Naive B cell (primary cell): ENCODE measurements around the gene ZNF554. TPM values are rescaled to one million over a fixed set of nuclear protein-coding genes. Genes with fewer than 3 reads are reported as not detected.

Experiments
- ATAC-seq, 2 donors: fragments of 150-1000 bp; cut with Tn5 transposase; 2 replicates each; pipeline ENCODE4 v1.10.0; 2021; ENCODE audit warnings: low read depth in 2 of 2, mild to moderate bottlenecking in 2 of 2, moderate library complexity in 2 of 2
- DNase-seq: peaks from one replicate; pipeline ENCODE4 v3.0.0; 2022
- H3K27ac Mint-ChIP-seq, 6 donors: one replicate each; pipeline ENCODE4 v1.8.0; 2020 to 2022; ENCODE audit warnings: mild to moderate bottlenecking in 6 of 6, mixed read lengths in 6 of 6, moderate library complexity in 5 of 6, inconsistent platforms in 2 of 6
- H3K27me3 Mint-ChIP-seq, 3 donors: one replicate each; pipeline ENCODE4 v1.8.0; 2021 to 2022; ENCODE audit warnings: mixed read lengths in 3 of 3, mild to moderate bottlenecking in 1 of 3
- H3K36me3 Mint-ChIP-seq, 2 donors: one replicate each; pipeline ENCODE4 v1.8.0; 2020 to 2022; ENCODE audit warnings: mixed read lengths in 2 of 2, inconsistent platforms in 1 of 2, mild to moderate bottlenecking in 1 of 2
- H3K4me1 Mint-ChIP-seq, 3 donors: one replicate each; pipeline ENCODE4 v1.8.0; 2020 to 2022; ENCODE audit warnings: mixed read lengths in 3 of 3, inconsistent platforms in 1 of 3, mild to moderate bottlenecking in 1 of 3, moderate library complexity in 1 of 3
- H3K4me3 Mint-ChIP-seq, 8 donors: one replicate each; pipeline ENCODE4 v1.8.0; 2020 to 2022; ENCODE audit warnings: mild to moderate bottlenecking in 8 of 8, mixed read lengths in 8 of 8, moderate library complexity in 8 of 8, inconsistent platforms in 2 of 8
- H3K9me3 Mint-ChIP-seq, 7 donors: one replicate each; pipeline ENCODE4 v1.8.0; 2020 to 2022; ENCODE audit warnings: mixed read lengths in 7 of 7, mild to moderate bottlenecking in 5 of 7, inconsistent platforms in 2 of 7, moderate library complexity in 1 of 7
- polyA plus RNA-seq, 6 donors: library from polyadenylated mRNA; unstranded; fragments of 300-500 nt; fragmentation: Illumina TruSeq; gene quantifications; one replicate each; pipeline ENCODE4 v1.2.3, GENCODE V29; 2021; ENCODE audit warnings: low read depth in 6 of 6

ZNF554 gene
- 1 to 10 TPM in 5 of 6 donors, under 1 TPM in 1; 0.70 to 6.3 (median 3.0) TPM for polyA plus RNA-seq

- H3K9me3 Mint-ChIP-seq, result peaks cover 0 to 2% (median 0%) of the 10 kb centered on the region in 7 donors
- peaks cover 0 to 3% of the 10 kb centered on the region in 2 donors for H3K36me3 Mint-ChIP-seq
- ATAC-seq (peak; percentile 94 to 95), DNase-seq (peak; percentile 97)
- H3K4me1 Mint-ChIP-seq, result peaks cover 8 to 17% (median 13%) of the 10 kb centered on the region in 3 donors
- peak within 1 kb of the TSS; percentile 83 to 92 (median 87) for H3K4me3 Mint-ChIP-seq
- peak within 1 kb of the TSS; percentile 58 to 90 (median 82) for H3K27ac Mint-ChIP-seq
- H3K27me3 Mint-ChIP-seq, result no peaks in the 10 kb centered on the region
These were observed at the start of gene ZNF554 for GRCh38 chr19:2819540-2820111. Gene ZNF554, plus strand, starts transcription at chr19:2819868. Its CDS starts 204 bp downstream, at chr19:2820072.

- Mint-ChIP-seq H3K4me1 (peaks cover 10 to 26% (median 11%) of the 10 kb centered on the region in 3 donors), H3K36me3 (peaks cover 0 to under 1% of the 10 kb centered on the region in 2 donors), H3K4me3 (no peak overlapping the region), H3K27me3 (no peaks in the 10 kb centered on the region), H3K9me3 (no peaks in the 10 kb centered on the region), H3K27ac (peak overlapping the region in 3 of 6 donors; percentile 23 to 85 (median 33))
- DNase-seq (no peak), ATAC-seq (no peak)
These were observed 49.3 kb upstream of the ZNF554 start for GRCh38 chr19:2770055-2771013.

- peaks cover 16 to 39% (median 26%) of the 10 kb centered on the region in 3 donors for H3K4me1 Mint-ChIP-seq
- no peaks in the 10 kb centered on the region for H3K9me3 Mint-ChIP-seq
- H3K27ac Mint-ChIP-seq, result peak overlapping the region in 1 of 6 donors; percentile 72
- H3K36me3 Mint-ChIP-seq, result no peaks in the 10 kb centered on the region
- H3K27me3 Mint-ChIP-seq, result no peaks in the 10 kb centered on the region
- H3K4me3 Mint-ChIP-seq, result no peak overlapping the region
- DNase-seq (no peak), ATAC-seq (no peak)
These were observed 47.6 kb upstream of the ZNF554 start for GRCh38 chr19:2771786-2772674.

- Mint-ChIP-seq H3K27me3 (no peaks in the 10 kb centered on the region), H3K9me3 (no peaks in the 10 kb centered on the region), H3K36me3 (no peaks in the 10 kb centered on the region), H3K4me1 (peaks cover 20 to 41% (median 29%) of the 10 kb centered on the region in 3 donors), H3K4me3 (peak overlapping the region in 1 of 8 donors; percentile 22), H3K27ac (peak overlapping the region in 4 of 6 donors; percentile 10 to 94 (median 76))
- DNase-seq (no peak), ATAC-seq (peak in 1 of 2 donors; percentile 59)
These were observed 45.5 kb upstream of the ZNF554 start for GRCh38 chr19:2774083-2774679.

GRCh38 chr19:2774953-2775555, 44.6 kb upstream of the ZNF554 start:
- ATAC-seq (no peak), DNase-seq (no peak)

GRCh38 chr19:2775556-2776430, 43.9 kb upstream of the ZNF554 start:
- no peaks in the 10 kb centered on the region for H3K9me3 Mint-ChIP-seq
- peak overlapping the region; percentile 64 to 95 (median 74) for H3K4me3 Mint-ChIP-seq
- H3K4me1 Mint-ChIP-seq, result peaks cover 27 to 43% (median 39%) of the 10 kb centered on the region in 3 donors
- H3K36me3 Mint-ChIP-seq, result peaks cover 0 to 5% of the 10 kb centered on the region in 2 donors
- peak overlapping the region; percentile 94 to 99 (median 97) for H3K27ac Mint-ChIP-seq
- no peaks in the 10 kb centered on the region for H3K27me3 Mint-ChIP-seq
- ATAC-seq (peak; percentile 66 to 89), DNase-seq (peak; percentile 40)

More at GRCh38 chr19:2774953-2775555, 44.6 kb upstream of the ZNF554 start:
- Mint-ChIP-seq H3K36me3 (peaks cover 0 to 1% of the 10 kb centered on the region in 2 donors), H3K4me1 (peaks cover 22 to 43% (median 32%) of the 10 kb centered on the region in 3 donors), H3K9me3 (no peaks in the 10 kb centered on the region), H3K27ac (peak overlapping the region; percentile 94 to 99 (median 97)), H3K4me3 (peak overlapping the region; percentile 64 to 95 (median 74)), H3K27me3 (no peaks in the 10 kb centered on the region)

GRCh38 chr19:2777952-2778683, 41.5 kb upstream of the ZNF554 start:
- peak overlapping the region in 2 of 6 donors; percentile 38 to 70 for H3K27ac Mint-ChIP-seq
- DNase-seq, result no peak
- H3K27me3 Mint-ChIP-seq, result no peaks in the 10 kb centered on the region
- ATAC-seq, result no peak
- H3K36me3 Mint-ChIP-seq, result peaks cover 0 to 5% of the 10 kb centered on the region in 2 donors
- peak overlapping the region in 1 of 8 donors; percentile 24 for H3K4me3 Mint-ChIP-seq
- H3K4me1 Mint-ChIP-seq, result peaks cover 23 to 57% (median 55%) of the 10 kb centered on the region in 3 donors
- no peaks in the 10 kb centered on the region for H3K9me3 Mint-ChIP-seq

- Mint-ChIP-seq H3K27ac (peak overlapping the region in 2 of 6 donors; percentile 58 to 65), H3K4me1 (peaks cover 27 to 68% (median 60%) of the 10 kb centered on the region in 3 donors), H3K36me3 (peaks cover 0 to 5% of the 10 kb centered on the region in 2 donors)
These were observed 40.4 kb upstream of the ZNF554 start for GRCh38 chr19:2779121-2779740.

GRCh38 chr19:2780284-2780683, 39.4 kb upstream of the ZNF554 start:
- peaks cover 23 to 67% (median 50%) of the 10 kb centered on the region in 3 donors for H3K4me1 Mint-ChIP-seq

More at GRCh38 chr19:2779121-2779740, 40.4 kb upstream of the ZNF554 start:
- no peaks in the 10 kb centered on the region for H3K9me3 Mint-ChIP-seq
- H3K4me3 Mint-ChIP-seq, result peak overlapping the region in 1 of 8 donors; percentile 90
- no peaks in the 10 kb centered on the region for H3K27me3 Mint-ChIP-seq
- DNase-seq, result no peak
- ATAC-seq, result no peak

GRCh38 chr19:2782329-2782935, 37.2 kb upstream of the ZNF554 start:
- DNase-seq, result no peak

More at GRCh38 chr19:2780284-2780683, 39.4 kb upstream of the ZNF554 start:
- ATAC-seq (no peak), DNase-seq (no peak)
- no peaks in the 10 kb centered on the region for H3K9me3 Mint-ChIP-seq
- peak overlapping the region in 4 of 8 donors; percentile 22 to 90 (median 69) for H3K4me3 Mint-ChIP-seq
- peaks cover 0 to 5% of the 10 kb centered on the region in 2 donors for H3K36me3 Mint-ChIP-seq
- no peaks in the 10 kb centered on the region for H3K27me3 Mint-ChIP-seq
- H3K27ac Mint-ChIP-seq, result peak overlapping the region in 3 of 6 donors; percentile 14 to 76 (median 71)

More at GRCh38 chr19:2782329-2782935, 37.2 kb upstream of the ZNF554 start:
- no peaks in the 10 kb centered on the region for H3K27me3 Mint-ChIP-seq
- peaks cover 0 to 5% of the 10 kb centered on the region in 2 donors for H3K36me3 Mint-ChIP-seq
- H3K4me3 Mint-ChIP-seq, result peak overlapping the region; percentile 75 to 94 (median 90)
- H3K4me1 Mint-ChIP-seq, result peaks cover 21 to 66% (median 41%) of the 10 kb centered on the region in 3 donors
- ATAC-seq, result no peak
- H3K9me3 Mint-ChIP-seq, result no peaks in the 10 kb centered on the region
- H3K27ac Mint-ChIP-seq, result peak overlapping the region; percentile 84 to 98 (median 90)
